Mammary epithelial cell (primary cell): Measurements from ENCODE around the gene TMTC2.

Experiments used
- EZH2 ChIP-seq: IDR thresholded peaks from 2 replicates; pipeline ENCODE4 v1.6.1; 2012; ENCODE audit warnings: low read length, inconsistent platforms, borderline replicate concordance
- TF ChIP-seq, protein P1 (sequence below), 2 donors: IDR thresholded peaks in 1 of 2; conservative IDR thresholded peaks in 1 of 2; 2 replicates each; pipeline ENCODE4 v1.5.1; 2011 to 2012; ENCODE audit warnings: inconsistent platforms in 2 of 2, low read length in 2 of 2, mild to moderate bottlenecking in 2 of 2, control low read depth in 1 of 2, low read depth in 1 of 2; ENCODE audit not compliant: insufficient read depth in 1 of 2; ENCODE audit errors: extremely low read depth in 1 of 2

DNA sequence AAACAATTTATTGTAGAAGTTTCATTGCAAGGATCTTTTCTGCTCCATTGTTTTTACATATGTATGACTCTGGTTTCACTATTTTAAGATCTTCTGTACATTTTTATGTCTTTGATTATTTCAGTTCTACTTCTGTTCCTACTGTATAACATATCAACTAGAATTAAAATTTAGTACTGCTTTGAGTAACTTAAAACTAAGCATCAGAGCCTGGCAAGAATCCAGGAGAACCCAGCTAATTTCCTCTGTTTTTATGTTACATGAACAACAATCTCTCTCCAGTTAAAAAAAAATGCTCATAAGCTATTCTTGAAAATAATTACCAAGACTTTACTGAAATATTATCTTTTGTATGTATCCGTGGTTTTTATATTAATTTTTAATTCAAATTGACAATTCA, 370.7 kb downstream of the TMTC2 start:
- TF ChIP-seq, protein P1, sequence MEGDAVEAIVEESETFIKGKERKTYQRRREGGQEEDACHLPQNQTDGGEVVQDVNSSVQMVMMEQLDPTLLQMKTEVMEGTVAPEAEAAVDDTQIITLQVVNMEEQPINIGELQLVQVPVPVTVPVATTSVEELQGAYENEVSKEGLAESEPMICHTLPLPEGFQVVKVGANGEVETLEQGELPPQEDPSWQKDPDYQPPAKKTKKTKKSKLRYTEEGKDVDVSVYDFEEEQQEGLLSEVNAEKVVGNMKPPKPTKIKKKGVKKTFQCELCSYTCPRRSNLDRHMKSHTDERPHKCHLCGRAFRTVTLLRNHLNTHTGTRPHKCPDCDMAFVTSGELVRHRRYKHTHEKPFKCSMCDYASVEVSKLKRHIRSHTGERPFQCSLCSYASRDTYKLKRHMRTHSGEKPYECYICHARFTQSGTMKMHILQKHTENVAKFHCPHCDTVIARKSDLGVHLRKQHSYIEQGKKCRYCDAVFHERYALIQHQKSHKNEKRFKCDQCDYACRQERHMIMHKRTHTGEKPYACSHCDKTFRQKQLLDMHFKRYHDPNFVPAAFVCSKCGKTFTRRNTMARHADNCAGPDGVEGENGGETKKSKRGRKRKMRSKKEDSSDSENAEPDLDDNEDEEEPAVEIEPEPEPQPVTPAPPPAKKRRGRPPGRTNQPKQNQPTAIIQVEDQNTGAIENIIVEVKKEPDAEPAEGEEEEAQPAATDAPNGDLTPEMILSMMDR (conservative IDR thresholded peaks at IDR 0.05 in 1 of 2, IDR thresholded peaks at IDR 0.05 in 1 of 2; ENCODE audit: extremely low read depth in 1 of 2, insufficient read depth in 1 of 2, low read depth in 1 of 2, low read length in 2 of 2): no peak
- TF ChIP-seq EZH2: no peak
